ENCODE data around the gene HSP90AB1.

HSP90AB1 gene

GRCh38 chr6:44255871-44256774 lies 9.2 kb downstream of the HSP90AB1 start:
- no peak for DNase-seq (ENCODE audit: low read depth)

DNA sequence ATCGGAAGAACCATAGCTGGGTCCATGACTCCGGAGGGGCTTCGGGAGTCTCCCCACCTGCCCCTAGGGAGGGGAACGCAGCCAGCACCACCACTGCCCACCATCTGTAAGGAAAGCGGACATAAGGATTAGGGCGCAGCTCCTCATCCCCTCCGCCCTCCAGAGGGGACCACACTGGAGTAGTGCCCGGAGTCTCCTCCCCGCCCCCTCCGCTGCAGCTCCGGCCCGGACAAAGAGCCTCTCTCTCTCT lies 9.8 kb downstream of the HSP90AB1 start:
- DNase-seq (ENCODE audit: low read depth), result no peak

GRCh38 chr6:44257025-44257752 lies 10.3 kb downstream of the HSP90AB1 start, which contains the start of gene SLC35B2:
TSS of gene SLC35B2 (minus strand) at chr6:44257528. CDS start at chr6:44257410, 118 bp downstream.
- peak; percentile 54 for DNase-seq (ENCODE audit: low read depth)

GRCh38 chr6:44257753-44258324 lies 10.9 kb downstream of the HSP90AB1 start:
- no peak for DNase-seq (ENCODE audit: low read depth)

DNA sequence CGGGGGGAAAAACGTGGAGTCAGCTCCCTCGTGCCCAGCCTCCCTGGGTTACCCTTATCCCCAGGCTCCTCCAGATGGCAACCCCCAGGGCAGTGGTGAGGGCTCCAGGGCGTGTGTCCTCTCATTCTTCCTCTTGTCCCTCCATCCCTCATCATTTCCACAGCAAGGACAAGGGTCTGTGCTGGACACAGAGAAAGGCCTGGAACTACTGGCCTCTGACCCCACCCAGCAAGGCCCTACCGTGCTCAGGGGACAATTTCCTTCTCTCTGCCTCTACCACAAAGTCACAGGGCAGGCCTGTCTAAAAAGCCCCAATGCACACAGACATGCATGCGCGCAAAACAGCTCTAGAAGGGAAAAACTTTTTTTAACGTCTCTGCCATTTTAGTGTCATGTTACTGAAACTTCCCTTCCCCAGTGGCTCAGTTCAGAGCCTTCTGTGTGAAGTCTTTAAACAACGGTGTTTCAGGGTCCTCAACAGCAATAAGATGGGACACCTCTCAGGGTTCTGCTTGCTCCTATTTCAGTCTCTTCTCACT lies 11.5 kb downstream of the HSP90AB1 start:
- DNase-seq (ENCODE audit: low read depth), result no peak

DNA sequence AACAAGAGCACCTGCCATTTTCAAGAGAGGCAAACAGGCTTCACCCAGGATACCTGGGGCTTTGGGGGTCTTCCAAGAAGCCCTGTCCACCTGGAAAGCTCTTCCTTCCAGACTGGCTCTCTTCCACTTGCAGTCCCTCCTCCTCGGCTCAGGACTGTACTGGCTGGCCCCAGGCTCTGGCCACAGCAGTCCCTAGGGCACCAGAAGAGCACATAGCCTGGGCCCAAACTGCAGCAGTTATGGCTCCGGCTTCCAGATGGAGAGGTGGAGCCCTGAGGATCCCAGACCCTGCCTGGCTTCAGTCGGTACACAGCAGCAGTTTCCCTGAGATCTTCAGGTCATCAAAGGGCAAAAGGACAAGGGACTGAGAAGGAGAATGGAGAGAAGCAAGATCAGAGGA lies 12.0 kb downstream of the HSP90AB1 start:
- DNase-seq (ENCODE audit: low read depth), result no peak

- no peak for DNase-seq (ENCODE audit: low read depth)
Observed at GRCh38 chr6:44260011-44260410, 13.1 kb downstream of the HSP90AB1 start.

- no peak for DNase-seq (ENCODE audit: low read depth)
Observed at GRCh38 chr6:44260451-44261297, 13.8 kb downstream of the HSP90AB1 start.

GRCh38 chr6:44261581-44261980 lies 14.7 kb downstream of the HSP90AB1 start:
- no peak for DNase-seq (ENCODE audit: low read depth)

DNA sequence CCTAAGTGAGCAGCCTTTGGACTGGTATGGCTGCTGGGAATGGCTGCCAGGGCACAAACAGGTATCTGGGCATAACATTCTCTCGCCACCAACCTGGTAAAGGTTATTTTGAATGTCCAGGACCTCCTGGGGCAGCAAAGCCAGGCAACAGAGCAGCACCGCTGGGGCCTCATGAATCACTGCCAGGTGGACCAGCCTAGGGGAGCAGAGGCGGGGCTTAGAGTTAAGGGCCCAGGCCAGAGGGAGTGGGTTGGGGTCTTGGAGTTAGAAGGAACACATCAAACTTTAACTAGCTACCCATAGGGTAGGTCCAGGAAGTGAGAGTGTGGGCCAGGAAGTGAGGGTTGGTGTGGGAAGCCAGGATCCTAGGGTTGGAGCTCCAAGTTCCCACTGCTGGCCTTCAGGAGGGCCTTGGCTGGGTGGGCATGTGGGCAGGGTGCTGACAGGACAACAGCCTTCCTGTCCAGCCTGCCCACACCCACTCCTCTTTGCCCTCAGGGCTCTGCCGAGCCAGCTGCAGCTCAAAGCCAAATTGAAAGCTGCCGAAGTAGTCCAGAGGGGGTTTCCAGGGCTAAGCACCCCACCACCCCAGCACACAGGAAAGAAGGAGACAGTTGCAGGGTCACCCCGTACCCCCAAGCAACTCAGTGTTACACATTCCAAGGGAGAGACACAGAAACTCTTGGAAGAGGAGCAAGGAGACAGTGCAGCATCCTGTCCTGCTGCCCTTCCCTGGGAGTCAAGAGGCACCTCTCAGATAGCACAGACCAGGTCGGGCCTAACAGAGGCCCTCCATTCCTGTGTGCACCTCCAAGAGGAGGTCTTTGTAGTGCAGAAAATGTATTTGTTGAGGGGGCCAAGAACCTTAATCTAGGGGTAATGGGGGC lies 15.8 kb downstream of the HSP90AB1 start:
- DNase-seq (ENCODE audit: low read depth), result no peak

- no peak for DNase-seq (ENCODE audit: low read depth)
Observed at GRCh38 chr6:44263354-44264100, 16.6 kb downstream of the HSP90AB1 start.

DNA sequence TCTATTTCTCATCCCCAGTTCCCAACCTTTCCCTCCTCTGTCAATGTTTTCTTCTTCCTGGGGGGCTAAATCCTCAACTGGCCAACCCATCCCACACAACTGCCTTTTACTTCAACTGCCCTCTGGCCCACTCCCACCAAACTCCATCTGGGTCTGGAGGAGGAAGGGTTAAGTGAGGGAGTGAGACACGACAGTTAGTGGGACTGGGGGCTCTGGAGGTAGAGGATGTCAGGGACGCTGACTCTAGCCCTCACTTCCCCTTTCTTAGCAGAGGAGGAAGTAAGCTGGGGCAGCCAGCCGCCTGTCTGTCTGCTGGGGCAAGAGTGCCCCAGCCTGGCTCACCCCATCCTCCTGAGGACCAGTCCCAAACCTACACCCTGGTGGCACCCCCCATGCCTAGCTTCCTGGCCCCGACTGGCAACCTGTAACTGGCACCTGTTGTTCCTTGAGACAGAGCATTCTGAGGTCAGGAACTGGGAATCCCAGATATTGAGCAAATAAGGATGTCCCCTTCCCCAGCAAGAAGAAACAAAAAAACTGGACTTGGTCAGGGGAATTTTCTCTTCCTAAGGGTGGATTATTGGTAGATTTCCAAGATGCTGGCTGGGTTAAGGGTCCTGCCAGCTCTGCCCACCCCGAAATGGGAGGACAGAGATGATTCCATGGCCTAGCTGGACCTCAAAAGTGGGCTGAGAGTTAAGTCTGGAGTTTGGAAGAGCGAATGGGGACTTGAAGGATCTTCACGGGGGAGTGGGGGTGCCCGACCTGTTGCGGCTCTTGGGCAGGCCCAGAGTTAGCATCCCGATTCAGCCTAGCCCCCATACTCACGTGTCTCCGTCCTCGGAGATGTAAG lies 17.5 kb downstream of the HSP90AB1 start:
- no peak for DNase-seq (ENCODE audit: low read depth)

DNA sequence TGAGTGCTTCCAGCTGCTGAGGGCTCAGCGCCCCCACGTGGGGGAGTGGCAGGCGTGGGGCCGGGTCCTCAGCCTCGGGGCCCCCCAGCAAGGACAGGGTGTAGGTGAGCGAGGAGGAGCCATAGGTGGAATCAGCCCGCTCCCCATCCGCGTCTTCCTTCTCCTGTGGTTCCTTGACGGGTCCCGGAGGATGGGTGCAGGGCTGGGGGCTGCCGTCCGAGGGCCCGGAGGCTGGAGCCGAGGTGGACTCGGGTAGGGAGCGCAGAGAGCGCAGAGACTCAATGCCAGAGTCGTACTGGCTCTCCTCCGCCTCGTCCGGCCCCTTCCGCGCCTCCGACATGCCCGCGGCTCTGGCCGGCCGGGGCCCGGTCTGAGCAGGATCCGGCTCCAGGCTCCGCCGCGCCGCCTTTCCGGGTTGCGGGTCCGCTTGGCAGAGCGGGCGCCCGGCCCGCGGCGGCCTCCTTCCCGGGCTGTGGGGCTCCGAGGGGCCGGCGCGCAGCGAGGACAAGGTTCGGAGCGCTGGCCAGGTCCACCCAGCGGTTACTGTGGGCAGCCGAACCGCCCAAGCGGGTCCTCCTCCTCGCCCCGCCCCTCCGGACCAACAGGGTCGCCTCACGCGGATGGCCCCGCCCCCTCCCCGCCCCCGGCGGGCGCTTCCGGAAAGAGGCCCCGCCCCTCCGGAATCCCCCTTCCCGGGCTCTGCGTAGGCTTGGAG lies 18.3 kb downstream of the HSP90AB1 start, which contains the start of gene NFKBIE:
Gene NFKBIE (minus strand): TSS at position 545 of the 715 bp plus-strand sequence. CDS start 205 bp downstream, at position 340.
- peak; percentile 97 for DNase-seq (ENCODE audit: low read depth)

GRCh38 chr6:44265722-44266233 lies 18.9 kb downstream of the HSP90AB1 start:
- no peak for DNase-seq (ENCODE audit: low read depth)

DNA sequence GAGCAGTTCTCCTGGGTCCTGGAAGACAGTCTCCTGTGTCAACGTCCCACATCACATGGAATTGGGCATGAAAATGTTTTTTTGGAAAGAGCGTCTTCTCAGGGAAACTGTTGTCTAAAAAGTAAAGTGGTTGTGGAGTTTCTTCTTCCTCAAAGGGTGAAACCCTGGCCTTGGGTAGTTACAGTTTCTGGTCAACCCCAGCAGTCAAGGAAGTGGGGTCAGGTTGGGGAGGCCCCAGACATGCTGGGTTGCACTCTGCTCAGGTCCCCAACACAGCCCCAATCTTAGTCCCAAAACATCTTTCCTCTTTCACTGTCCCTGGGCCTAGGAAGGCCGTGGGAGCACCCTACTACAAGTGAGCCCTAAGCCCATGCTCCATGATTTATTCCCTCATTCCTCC lies 19.4 kb downstream of the HSP90AB1 start:
- no peak for DNase-seq (ENCODE audit: low read depth)

DNA sequence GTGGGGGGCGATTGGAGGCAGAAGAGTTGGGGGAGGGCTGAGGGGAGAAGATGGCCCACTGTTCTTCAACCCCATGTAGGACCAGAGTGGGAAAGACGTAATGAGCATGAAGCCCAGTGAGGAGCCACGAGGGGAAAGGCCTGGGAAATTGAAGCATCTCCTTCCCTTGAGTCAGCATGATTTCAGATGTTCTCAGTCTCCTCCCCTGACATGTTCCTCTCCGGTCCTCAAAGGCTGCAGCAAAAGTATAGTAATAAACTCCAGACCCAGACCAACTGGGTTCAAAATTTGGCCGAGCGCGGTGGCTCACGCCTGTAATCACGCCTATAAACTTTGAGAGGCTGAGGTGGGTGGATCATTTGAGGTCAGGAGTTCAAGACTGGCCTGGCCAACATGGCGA lies 20.4 kb downstream of the HSP90AB1 start:
- DNase-seq (ENCODE audit: low read depth), result no peak

DNA sequence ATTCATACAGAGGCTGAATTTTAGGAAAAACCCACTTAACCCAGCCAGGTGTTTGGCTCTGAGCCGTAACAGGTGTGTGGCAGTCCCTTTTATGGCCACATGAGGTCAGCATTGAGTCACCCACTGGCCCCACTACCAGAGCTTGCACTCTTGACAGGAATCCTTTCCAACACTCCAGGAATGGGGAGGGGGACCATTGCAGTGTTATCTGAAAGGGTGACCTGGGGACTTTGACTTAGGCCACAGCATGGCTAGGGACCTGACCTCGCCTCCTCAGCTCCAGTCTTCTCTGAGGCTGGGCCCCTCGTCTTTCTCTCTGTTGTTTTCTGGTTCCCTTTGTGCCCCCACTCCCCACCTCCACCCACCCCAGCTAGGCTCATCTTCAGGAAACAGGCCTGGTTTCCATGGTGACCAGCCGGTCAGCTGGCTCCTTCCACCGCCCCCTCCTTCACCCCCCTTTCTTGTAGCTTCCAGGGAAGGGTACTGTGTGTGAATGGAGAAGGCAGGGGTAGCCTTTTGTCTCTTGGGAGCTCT lies 21.3 kb downstream of the HSP90AB1 start:
- no peak for DNase-seq (ENCODE audit: low read depth)
